B cell (primary cell): ENCODE results near the gene CXCR2. TPM values are rescaled to one million over a fixed set of nuclear protein-coding genes. Genes with fewer than 3 reads are reported as not detected.

Experiments
- ATAC-seq: fragments of 200-7000 bp; cut with Tn5 transposase; one replicate; pipeline ENCODE4 v1.10.0; 2021; ENCODE audit warnings: low read depth, mild to moderate bottlenecking, moderate number of reproducible peaks, moderate library complexity
- CTCF ChIA-PET: fragments of 350-600 bp; sonication (Branson Sonifier 250); formaldehyde crosslinking; loops from one replicate; lab custom pipeline; 2021; ENCODE audit warnings: antibody characterized with exemption, inconsistent platforms; lab: Charles Lee
- POLR2A ChIA-PET: fragments of 350-600 bp; sonication (Branson Sonifier 250); formaldehyde crosslinking; loops from one replicate; lab custom pipeline; 2021; ENCODE audit warnings: antibody characterized with exemption; lab: Charles Lee
- DNase-seq: peaks from one replicate; pipeline ENCODE4 v3.0.0; 2013
- H2AFZ ChIP-seq: 2 replicates; pipeline ENCODE4 v1.6.1; 2012; ENCODE audit warnings: mild to moderate bottlenecking, low read depth, low read length; ENCODE audit not compliant: insufficient read depth, poor library complexity, severe bottlenecking
- H3K27ac ChIP-seq, 2 donors: 1 replicate in 1 of 2; 2 replicates in 1 of 2; pipeline ENCODE4 v1.5.1; 2012 to 2013; ENCODE audit warnings: low read length in 2 of 2, mild to moderate bottlenecking in 2 of 2, moderate library complexity in 1 of 2
- H3K27me3 ChIP-seq, 4 experiments: fragments of 200-600 bp in 1 of 4; sonication (generic) in 1 of 4; replicated peaks in 1 of 4; 1 replicate in 2 of 4; 2 replicates in 2 of 4; pipeline versions ENCODE4 v1.6.1 to v1.7.0; 2013 to 2016; ENCODE audit warnings: low read length in 3 of 4, mild to moderate bottlenecking in 2 of 4, mixed read lengths in 1 of 4, moderate library complexity in 1 of 4; ENCODE audit not compliant: insufficient read depth in 4 of 4, control insufficient read depth in 3 of 4; ENCODE audit errors: control extremely low read depth in 1 of 4
- H3K36me3 ChIP-seq, 2 experiments: replicated peaks in 1 of 2; 1 replicate in 1 of 2; 2 replicates in 1 of 2; pipeline versions ENCODE4 v1.6.1 to v1.7.1; 2013; ENCODE audit warnings: low read length in 1 of 2; ENCODE audit not compliant: insufficient read depth in 2 of 2, control insufficient read depth in 1 of 2; ENCODE audit errors: control extremely low read depth in 1 of 2, extremely low read depth in 1 of 2
- H3K4me1 ChIP-seq, 2 donors: fragments of 200-600 bp in 1 of 2; sonication (generic) in 1 of 2; 1 replicate in 1 of 2; 2 replicates in 1 of 2; pipeline versions ENCODE4 v1.5.1 to v1.6.1; 2013 to 2017; ENCODE audit warnings: low read length in 2 of 2; ENCODE audit not compliant: control insufficient read depth in 2 of 2, insufficient read depth in 2 of 2
- H3K4me2 ChIP-seq: replicated peaks from 2 replicates; pipeline ENCODE3; 2012; ENCODE audit warnings: mild to moderate bottlenecking, low read depth, low read length; ENCODE audit not compliant: poor library complexity, severe bottlenecking
- H3K4me3 ChIP-seq, 5 experiments: fragments of 200-600 bp in 1 of 5; sonication (generic) in 1 of 5; 1 replicate in 3 of 5; 2 replicates in 2 of 5; pipeline versions ENCODE4 v1.5.1 to v1.7.0; 2011 to 2016; ENCODE audit warnings: low read length in 4 of 5, mild to moderate bottlenecking in 4 of 5, low read depth in 2 of 5, control low read depth in 1 of 5, moderate library complexity in 1 of 5; ENCODE audit not compliant: insufficient read depth in 1 of 5; ENCODE audit errors: control extremely low read depth in 1 of 5, extremely low read depth in 1 of 5
- H3K79me2 ChIP-seq: fragments of 200-600 bp; sonication (generic); one replicate; pipeline ENCODE4 v1.6.0; 2016; ENCODE audit warnings: low read length; ENCODE audit not compliant: control insufficient read depth, insufficient read depth
- H3K9ac ChIP-seq: fragments of 200-600 bp; sonication (generic); 2 replicates; pipeline ENCODE4 v1.6.1; 2017; ENCODE audit warnings: mild to moderate bottlenecking, low read length, moderate library complexity
- H3K9me3 ChIP-seq, 3 donors: one replicate each; pipeline versions ENCODE4 v1.6.1 to v1.7.1; 2013; ENCODE audit warnings: low read length in 2 of 3; ENCODE audit not compliant: control insufficient read depth in 2 of 3, insufficient read depth in 1 of 3; ENCODE audit errors: control extremely low read depth in 1 of 3
- H4K20me1 ChIP-seq: 2 replicates; pipeline ENCODE4 v1.6.0; 2012; ENCODE audit warnings: mild to moderate bottlenecking, low read length; ENCODE audit not compliant: insufficient read depth, control insufficient read depth, poor library complexity, severe bottlenecking
- H3K27ac Mint-ChIP-seq: one replicate; pipeline ENCODE4 v1.8.0; 2021; ENCODE audit warnings: mixed read lengths
- H3K27me3 Mint-ChIP-seq: one replicate; pipeline ENCODE4 v1.8.0; 2021; ENCODE audit warnings: mixed read lengths
- H3K4me1 Mint-ChIP-seq: one replicate; pipeline ENCODE4 v1.8.0; 2021; ENCODE audit warnings: mixed read lengths
- H3K4me3 Mint-ChIP-seq: one replicate; pipeline ENCODE4 v1.8.0; 2021; ENCODE audit warnings: mixed read lengths
- H3K9me3 Mint-ChIP-seq: one replicate; pipeline ENCODE4 v1.8.0; 2022; ENCODE audit warnings: mixed read lengths; ENCODE audit not compliant: insufficient read depth
- EZH2 ChIP-seq: IDR thresholded peaks from 2 replicates; pipeline ENCODE4 v1.6.1; 2012; ENCODE audit warnings: borderline replicate concordance, low read depth, mild to moderate bottlenecking, moderate library complexity, low read length; ENCODE audit not compliant: insufficient read depth, poor library complexity, severe bottlenecking
- WGBS: methylation state at CpG from one replicate; pipeline ENCODE4 v1.1.5; 2013; ENCODE audit warnings: missing lambda C conversion rate; ENCODE audit not compliant: insufficient coverage; 5-methylcytosine and 5-hydroxymethylcytosine counted together
- intact Hi-C: fragments of 100-400 bp; cut with micrococcal nuclease; formaldehyde crosslinking; loops from one replicate; pipeline ENCODE4 v1.10.0; 2022
- polyA plus RNA-seq: library from polyadenylated mRNA; depleted of rRNA; stranded (reverse); fragments of >200 nt; gene quantifications from 2 replicates; pipeline ENCODE4 v1.2.3, GENCODE V29; 2012
- total RNA-seq, 2 donors: library from RNA; stranded (reverse); fragments of 120-200 nt in 1 of 2; gene quantifications; 1 replicate in 1 of 2; 2 replicates in 1 of 2; pipeline versions ENCODE4 v1.2.3 to v1.2.4, GENCODE V29; 2013 to 2022
- TF ChIP-seq, protein P1 (sequence below): fragments of 200-600 bp; IDR thresholded peaks from one replicate; pipeline ENCODE4 v1.8.0; 2022; ENCODE audit warnings: antibody characterized with exemption, mild to moderate bottlenecking

Gene CXCR2
- total and polyA plus RNA-seq, 2 donors (not counting 1 experiment from before 2014, with no cell fraction given): 0.03 TPM; not detected in 1

DNA sequence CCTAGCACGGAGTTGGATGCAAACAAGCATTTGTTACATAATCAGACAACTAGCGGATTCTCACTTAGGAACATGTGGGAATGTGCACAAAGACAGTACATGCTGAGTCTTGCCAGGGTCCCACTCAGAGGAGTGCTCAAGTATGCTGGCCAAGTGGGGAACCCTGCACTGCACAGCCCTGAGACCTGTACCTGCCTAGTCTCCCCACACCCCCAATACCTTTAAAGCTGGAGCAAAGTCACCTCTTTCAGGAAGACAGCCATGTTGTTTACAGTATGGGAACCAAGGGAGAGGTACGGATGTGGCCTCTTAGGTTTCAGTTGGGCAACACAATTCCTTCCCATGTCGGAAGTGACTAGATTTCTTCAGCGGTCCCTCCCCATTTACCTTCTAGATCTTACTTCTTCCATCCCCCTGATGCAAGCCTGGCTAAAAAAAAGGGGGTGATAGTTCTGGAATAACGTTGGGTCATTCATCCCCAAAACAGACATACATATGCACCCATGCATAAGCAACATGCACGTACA, 30.2 kb downstream of the CXCR2 start:
- no peak overlapping the region for H2AFZ ChIP-seq
- H3K36me3 ChIP-seq: no peaks in the 10 kb centered on the region
- no peak for DNase-seq
- H3K4me2 ChIP-seq: no peak overlapping the region
- H3K79me2 ChIP-seq: no peaks in the 10 kb centered on the region
- WGBS: 95% methylated on average over 2 of the region's 7 CpGs
- H4K20me1 ChIP-seq: no peaks in the 10 kb centered on the region
- no peaks in the 10 kb centered on the region for H3K4me1 ChIP-seq
- TF ChIP-seq, protein P1, sequence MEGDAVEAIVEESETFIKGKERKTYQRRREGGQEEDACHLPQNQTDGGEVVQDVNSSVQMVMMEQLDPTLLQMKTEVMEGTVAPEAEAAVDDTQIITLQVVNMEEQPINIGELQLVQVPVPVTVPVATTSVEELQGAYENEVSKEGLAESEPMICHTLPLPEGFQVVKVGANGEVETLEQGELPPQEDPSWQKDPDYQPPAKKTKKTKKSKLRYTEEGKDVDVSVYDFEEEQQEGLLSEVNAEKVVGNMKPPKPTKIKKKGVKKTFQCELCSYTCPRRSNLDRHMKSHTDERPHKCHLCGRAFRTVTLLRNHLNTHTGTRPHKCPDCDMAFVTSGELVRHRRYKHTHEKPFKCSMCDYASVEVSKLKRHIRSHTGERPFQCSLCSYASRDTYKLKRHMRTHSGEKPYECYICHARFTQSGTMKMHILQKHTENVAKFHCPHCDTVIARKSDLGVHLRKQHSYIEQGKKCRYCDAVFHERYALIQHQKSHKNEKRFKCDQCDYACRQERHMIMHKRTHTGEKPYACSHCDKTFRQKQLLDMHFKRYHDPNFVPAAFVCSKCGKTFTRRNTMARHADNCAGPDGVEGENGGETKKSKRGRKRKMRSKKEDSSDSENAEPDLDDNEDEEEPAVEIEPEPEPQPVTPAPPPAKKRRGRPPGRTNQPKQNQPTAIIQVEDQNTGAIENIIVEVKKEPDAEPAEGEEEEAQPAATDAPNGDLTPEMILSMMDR: no peak
- TF ChIP-seq EZH2: no peak
- H3K27ac ChIP-seq: no peak overlapping the region
- no peak overlapping the region for H3K4me3 ChIP-seq
- no peak for ATAC-seq
- intact Hi-C loops: no loop called here
- no peaks in the 10 kb centered on the region for H3K9me3 ChIP-seq
- no peak overlapping the region for H3K9ac ChIP-seq
- Mint-ChIP-seq H3K9me3 (peaks cover 2% of the 10 kb centered on the region), H3K27ac (no peak overlapping the region), H3K27me3 (peaks cover 45% of the 10 kb centered on the region), H3K4me3 (no peak overlapping the region), H3K4me1 (no peaks in the 10 kb centered on the region)
- ChIA-PET POLR2A (no interaction called here), CTCF (interaction anchor here (0.6 kb wide), 1 partner anchor 87 kb away, joined by 3 read pairs; the partner anchor contains the start of gene RUFY4)
- peaks cover 0 to 3% (median 0%) of the 10 kb centered on the region in 4 experiments for H3K27me3 ChIP-seq

- Histone ChIP-seq H3K27ac (no peak overlapping the region), H3K4me1 (peaks cover 3 to 4% of the 10 kb centered on the region in 2 donors), H3K27me3 (peaks cover 0 to 3% (median 0%) of the 10 kb centered on the region in 4 experiments), H4K20me1 (no peaks in the 10 kb centered on the region), H3K9me3 (no peaks in the 10 kb centered on the region), H2AFZ (no peak overlapping the region), H3K36me3 (no peaks in the 10 kb centered on the region), H3K4me3 (no peak overlapping the region), H3K79me2 (no peaks in the 10 kb centered on the region), H3K4me2 (no peak overlapping the region), H3K9ac (no peak overlapping the region)
- DNase-seq (no peak), ATAC-seq (no peak)
- peaks cover 47% of the 10 kb centered on the region for H3K27me3 Mint-ChIP-seq
- no peak for TF ChIP-seq EZH2
- TF ChIP-seq, protein P1: no peak
- 60% methylated on average over 1 of the region's 2 CpGs for WGBS
- H3K4me3 Mint-ChIP-seq: no peak overlapping the region
- POLR2A ChIA-PET: no interaction called here
- H3K4me1 Mint-ChIP-seq: peaks cover 3% of the 10 kb centered on the region
- CTCF ChIA-PET: no interaction called here
- intact Hi-C loops: no loop called here
- no peak overlapping the region for H3K27ac Mint-ChIP-seq
- H3K9me3 Mint-ChIP-seq: peaks cover 2% of the 10 kb centered on the region
Observed at GRCh38 chr2:218161644-218162043, 35.8 kb downstream of the CXCR2 start.
